T-helper 17 cell (primary cell): Measurements from ENCODE around the gene CELA3B. TPM values are rescaled to one million over a fixed set of nuclear protein-coding genes. Genes with fewer than 3 reads are reported as not detected.
A peak's percentile ranks its signal among the peaks of the same experiment; 100 is the strongest.
"Not testable (repeated sequence)": the region's sequence is repeated elsewhere in the genome, so short reads cannot be mapped to it uniquely, and the experiment has no call there.

ENCODE experiments used
- ATAC-seq: fragments of 150-1000 bp; cut with Tn5 transposase; 2 replicates; pipeline ENCODE4 v1.10.0; 2021; ENCODE audit warnings: mild to moderate bottlenecking, moderate library complexity
- DNase-seq, 3 donors: peaks; one replicate each; pipeline versions ENCODE4 v3.0.0 to v3.0.0-alpha.2; 2020 to 2021
- H3K9me3 ChIP-seq: one replicate; pipeline ENCODE4 v1.7.0; 2013; ENCODE audit warnings: low read length, mild to moderate bottlenecking; ENCODE audit not compliant: control insufficient read depth, poor library complexity, severe bottlenecking
- H3K27ac Mint-ChIP-seq: one replicate; pipeline ENCODE4 v1.8.0; 2022; ENCODE audit warnings: mild to moderate bottlenecking, moderate library complexity, mixed read lengths
- H3K27me3 Mint-ChIP-seq: one replicate; pipeline ENCODE4 v1.8.0; 2022; ENCODE audit warnings: mixed read lengths
- H3K36me3 Mint-ChIP-seq: one replicate; pipeline ENCODE4 v1.8.0; 2022; ENCODE audit warnings: low read depth, mixed read lengths
- H3K4me1 Mint-ChIP-seq: one replicate; pipeline ENCODE4 v1.8.0; 2022; ENCODE audit warnings: mild to moderate bottlenecking, mixed read lengths
- H3K4me3 Mint-ChIP-seq: one replicate; pipeline ENCODE4 v1.8.0; 2022; ENCODE audit warnings: mild to moderate bottlenecking, moderate library complexity, mixed read lengths
- total RNA-seq, 4 donors: library from RNA in 2 of 4; stranded (reverse) in 2 of 4; gene quantifications; one replicate each; pipeline ENCODE4 v1.2.3 and lab custom pipeline; 2022 to 2026

The CELA3B gene
- total RNA-seq, 2 donors from 2014 or later, result not detected

GRCh38 chr1:21973948-21974347 lies 2.9 kb upstream of the CELA3B start:
- not testable (repeated sequence) for ATAC-seq, H3K36me3 Mint-ChIP-seq, DNase-seq, H3K27ac Mint-ChIP-seq, H3K4me1 Mint-ChIP-seq, H3K9me3 ChIP-seq, H3K27me3 Mint-ChIP-seq, H3K4me3 Mint-ChIP-seq

GRCh38 chr1:21974699-21975098 lies 2.1 kb upstream of the CELA3B start:
- DNase-seq, H3K36me3 Mint-ChIP-seq, H3K9me3 ChIP-seq, H3K27ac Mint-ChIP-seq, H3K4me3 Mint-ChIP-seq, H3K27me3 Mint-ChIP-seq, ATAC-seq, H3K4me1 Mint-ChIP-seq: not testable (repeated sequence)

GRCh38 chr1:21975296-21975695 lies 1.5 kb upstream of the CELA3B start:
- not testable (repeated sequence) for H3K27ac Mint-ChIP-seq

GRCh38 chr1:21978209-21978608 lies 1.4 kb downstream of the CELA3B start:
- not testable (repeated sequence) for H3K4me1 Mint-ChIP-seq, H3K4me3 Mint-ChIP-seq, H3K27ac Mint-ChIP-seq, ATAC-seq, DNase-seq, H3K9me3 ChIP-seq, H3K36me3 Mint-ChIP-seq
- peaks cover 15% of the 10 kb centered on the region for H3K27me3 Mint-ChIP-seq

More at GRCh38 chr1:21975296-21975695, 1.5 kb upstream of the CELA3B start:
- H3K4me3 Mint-ChIP-seq, DNase-seq, ATAC-seq, H3K4me1 Mint-ChIP-seq, H3K36me3 Mint-ChIP-seq, H3K9me3 ChIP-seq: not testable (repeated sequence)
- peaks cover 12% of the 10 kb centered on the region for H3K27me3 Mint-ChIP-seq

- not testable (repeated sequence) for H3K4me3 Mint-ChIP-seq, H3K9me3 ChIP-seq, H3K4me1 Mint-ChIP-seq, H3K27ac Mint-ChIP-seq, DNase-seq, H3K36me3 Mint-ChIP-seq
- peaks cover 15% of the 10 kb centered on the region for H3K27me3 Mint-ChIP-seq
- peak; percentile 39 for ATAC-seq
Measured at GRCh38 chr1:21980515-21981220, 3.8 kb downstream of the CELA3B start.

GRCh38 chr1:21981253-21981652 lies 4.4 kb downstream of the CELA3B start:
- H3K27me3 Mint-ChIP-seq, result peaks cover 12% of the 10 kb centered on the region
- not testable (repeated sequence) for H3K36me3 Mint-ChIP-seq, H3K9me3 ChIP-seq, ATAC-seq, H3K27ac Mint-ChIP-seq, DNase-seq, H3K4me1 Mint-ChIP-seq, H3K4me3 Mint-ChIP-seq

GRCh38 chr1:21982122-21982521 lies 5.3 kb downstream of the CELA3B start:
- DNase-seq, H3K9me3 ChIP-seq: not testable (repeated sequence)

GRCh38 chr1:21983539-21983938 lies 6.7 kb downstream of the CELA3B start:
- H3K4me1 Mint-ChIP-seq, H3K4me3 Mint-ChIP-seq, DNase-seq, H3K36me3 Mint-ChIP-seq, H3K27me3 Mint-ChIP-seq, ATAC-seq, H3K27ac Mint-ChIP-seq, H3K9me3 ChIP-seq: not testable (repeated sequence)

More at GRCh38 chr1:21982122-21982521, 5.3 kb downstream of the CELA3B start:
- H3K27me3 Mint-ChIP-seq, result peaks cover 11% of the 10 kb centered on the region
- H3K36me3 Mint-ChIP-seq, H3K4me3 Mint-ChIP-seq, ATAC-seq, H3K4me1 Mint-ChIP-seq, H3K27ac Mint-ChIP-seq: not testable (repeated sequence)

GRCh38 chr1:21985893-21986292 lies 9.1 kb downstream of the CELA3B start:
- not testable (repeated sequence) for DNase-seq, H3K27me3 Mint-ChIP-seq, H3K4me1 Mint-ChIP-seq, H3K36me3 Mint-ChIP-seq, H3K27ac Mint-ChIP-seq, H3K4me3 Mint-ChIP-seq, H3K9me3 ChIP-seq, ATAC-seq

- ATAC-seq, H3K4me3 Mint-ChIP-seq, H3K9me3 ChIP-seq, H3K27ac Mint-ChIP-seq, DNase-seq, H3K4me1 Mint-ChIP-seq, H3K36me3 Mint-ChIP-seq, H3K27me3 Mint-ChIP-seq: not testable (repeated sequence)
Measured at GRCh38 chr1:21986386-21986785, 9.6 kb downstream of the CELA3B start.

GRCh38 chr1:21989672-21990393 lies 13.0 kb downstream of the CELA3B start:
- not testable (repeated sequence) for DNase-seq, H3K9me3 ChIP-seq, H3K36me3 Mint-ChIP-seq, H3K4me1 Mint-ChIP-seq, ATAC-seq, H3K27ac Mint-ChIP-seq, H3K27me3 Mint-ChIP-seq, H3K4me3 Mint-ChIP-seq

GRCh38 chr1:21992186-21992585 lies 15.4 kb downstream of the CELA3B start:
- H3K27me3 Mint-ChIP-seq, H3K36me3 Mint-ChIP-seq, H3K4me3 Mint-ChIP-seq, H3K27ac Mint-ChIP-seq, H3K4me1 Mint-ChIP-seq, H3K9me3 ChIP-seq, ATAC-seq, DNase-seq: not testable (repeated sequence)

GRCh38 chr1:21994716-21995115 lies 17.9 kb downstream of the CELA3B start:
- not testable (repeated sequence) for H3K36me3 Mint-ChIP-seq, H3K27me3 Mint-ChIP-seq, H3K27ac Mint-ChIP-seq, H3K9me3 ChIP-seq, H3K4me3 Mint-ChIP-seq, ATAC-seq, DNase-seq, H3K4me1 Mint-ChIP-seq

- not testable (repeated sequence) for H3K4me3 Mint-ChIP-seq, H3K9me3 ChIP-seq, H3K36me3 Mint-ChIP-seq, ATAC-seq, DNase-seq, H3K27ac Mint-ChIP-seq, H3K27me3 Mint-ChIP-seq, H3K4me1 Mint-ChIP-seq
Measured at GRCh38 chr1:21996663-21996970, 19.8 kb downstream of the CELA3B start.
